HTR-8/SVneo (cell line): Measurements from ENCODE around the gene NRDC.
"Not testable (repeated sequence)": the region's sequence is repeated elsewhere in the genome, so short reads cannot be mapped to it uniquely, and the experiment has no call there.

Experiments
- DNase-seq: peaks from one replicate; pipeline ENCODE4 v3.0.0; 2011; ENCODE audit warnings: low spot score, mixed read lengths; ENCODE audit not compliant: insufficient read length
- FAIRE-seq: peaks from 2 replicates; lab custom pipeline; 2011; peaks lifted over from hg19 to GRCh38; lab: Jason Lieb, UNC

NRDC gene

DNA sequence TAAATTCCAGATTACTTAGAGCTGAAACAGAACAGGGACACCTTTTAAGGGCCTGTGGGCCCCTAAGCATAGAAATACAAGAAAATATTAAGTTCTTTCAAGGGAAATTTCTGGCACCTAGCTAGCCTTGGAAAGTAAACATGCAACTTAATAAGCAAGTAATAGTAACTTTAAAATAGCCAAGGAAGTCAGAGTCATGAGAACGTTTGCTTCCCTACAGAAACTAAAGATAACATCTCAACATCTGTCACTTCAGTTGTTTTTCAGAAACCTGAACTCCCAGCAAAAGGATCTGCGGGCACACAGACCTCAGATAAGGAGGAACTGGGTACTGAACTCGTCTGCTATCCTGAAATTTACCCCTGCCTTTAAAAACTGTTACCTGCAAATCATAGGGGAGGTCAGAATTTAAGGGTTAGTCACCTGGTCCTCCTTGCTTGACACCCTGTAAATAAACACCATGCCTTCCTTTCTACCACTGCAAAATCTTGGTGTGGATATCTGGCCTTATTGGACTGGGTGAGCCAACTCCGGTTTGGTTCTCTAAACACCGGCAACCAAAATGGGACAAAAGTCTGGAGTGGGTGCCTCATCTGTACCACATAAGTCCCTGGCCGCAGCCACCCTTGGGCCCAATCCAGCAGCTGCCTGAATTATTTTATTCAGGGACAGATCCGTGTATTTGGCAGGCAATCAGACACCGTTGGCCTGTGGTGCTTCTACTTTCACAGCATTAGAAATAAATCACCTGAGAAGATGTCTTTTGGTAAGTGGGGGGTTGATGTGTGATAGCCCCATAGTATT is 27.9 kb downstream of the NRDC start:
- no peak for DNase-seq
- no peak for FAIRE-seq

DNA sequence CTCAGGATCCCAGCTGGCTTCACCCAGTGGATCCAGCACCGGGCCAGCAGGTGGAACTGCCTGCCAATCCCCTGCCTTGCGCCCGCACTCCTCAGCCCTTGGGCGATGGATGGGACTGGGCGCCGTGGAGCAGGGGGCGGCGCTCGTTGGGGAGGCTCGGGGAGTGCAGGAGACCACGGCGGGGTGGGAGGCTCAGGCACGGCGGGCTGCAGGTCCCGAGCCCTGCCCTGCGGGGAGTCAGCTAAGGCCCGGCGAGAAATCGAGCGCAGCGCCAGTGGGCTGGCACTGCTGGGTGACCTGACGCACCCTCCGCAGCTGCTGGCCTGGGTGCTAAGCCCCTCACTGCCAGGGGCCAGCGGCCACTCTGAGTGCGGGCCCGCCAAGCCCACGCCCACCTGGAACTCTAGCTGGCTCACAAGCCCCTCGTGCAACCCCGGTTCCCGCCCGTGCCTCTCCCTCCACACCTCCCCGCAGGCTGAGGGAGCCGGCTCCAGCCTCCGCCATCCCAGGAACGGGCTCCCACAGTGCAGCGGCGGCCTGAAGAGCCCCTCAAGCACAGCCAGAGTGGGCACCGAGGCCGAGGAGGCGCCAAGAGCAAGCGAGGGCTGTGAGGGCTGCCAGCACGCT is 31.1 kb downstream of the NRDC start:
- FAIRE-seq: no peak

DNA sequence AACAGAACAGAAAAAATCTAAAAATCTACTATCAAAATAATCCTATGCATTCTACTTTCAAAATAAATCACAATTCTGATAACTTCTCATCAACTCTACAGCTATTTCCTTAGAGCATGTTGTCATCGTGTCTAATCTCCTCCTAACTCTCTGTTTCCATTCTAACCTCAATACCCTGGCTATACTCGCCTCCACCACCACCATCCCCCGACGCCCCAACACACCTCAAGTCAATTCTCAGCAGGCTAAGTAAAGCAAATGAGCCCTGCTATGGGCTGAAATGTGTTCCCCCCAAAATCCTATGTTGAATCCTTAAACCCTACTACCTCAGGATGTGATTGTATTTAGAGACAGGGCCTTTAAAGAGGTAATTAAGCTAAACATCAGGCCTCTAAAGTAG is 34.6 kb downstream of the NRDC start:
- FAIRE-seq (no peak), DNase-seq (no peak)

More for the DNA sequence above, 31.1 kb downstream of the NRDC start:
- DNase-seq: no peak

DNA sequence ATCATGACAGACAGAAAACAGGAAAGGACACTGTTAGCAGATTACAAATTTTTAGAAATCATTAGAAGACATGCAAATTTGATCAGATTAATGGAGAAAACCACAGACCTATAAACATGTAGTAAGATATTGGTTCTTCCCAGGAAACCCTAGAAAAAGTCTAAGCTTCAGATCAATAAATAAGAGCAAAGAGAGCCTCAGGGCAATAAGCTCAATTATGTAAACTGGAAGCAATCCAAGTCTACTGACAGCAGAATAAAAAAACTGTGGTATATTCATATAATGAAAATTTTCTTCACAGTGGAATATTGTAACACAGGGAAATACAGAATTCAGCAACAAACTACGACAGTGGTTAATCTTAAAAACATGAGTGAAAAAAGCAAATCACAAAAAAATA is 36.3 kb downstream of the NRDC start:
- DNase-seq (no peak), FAIRE-seq (no peak)

DNA sequence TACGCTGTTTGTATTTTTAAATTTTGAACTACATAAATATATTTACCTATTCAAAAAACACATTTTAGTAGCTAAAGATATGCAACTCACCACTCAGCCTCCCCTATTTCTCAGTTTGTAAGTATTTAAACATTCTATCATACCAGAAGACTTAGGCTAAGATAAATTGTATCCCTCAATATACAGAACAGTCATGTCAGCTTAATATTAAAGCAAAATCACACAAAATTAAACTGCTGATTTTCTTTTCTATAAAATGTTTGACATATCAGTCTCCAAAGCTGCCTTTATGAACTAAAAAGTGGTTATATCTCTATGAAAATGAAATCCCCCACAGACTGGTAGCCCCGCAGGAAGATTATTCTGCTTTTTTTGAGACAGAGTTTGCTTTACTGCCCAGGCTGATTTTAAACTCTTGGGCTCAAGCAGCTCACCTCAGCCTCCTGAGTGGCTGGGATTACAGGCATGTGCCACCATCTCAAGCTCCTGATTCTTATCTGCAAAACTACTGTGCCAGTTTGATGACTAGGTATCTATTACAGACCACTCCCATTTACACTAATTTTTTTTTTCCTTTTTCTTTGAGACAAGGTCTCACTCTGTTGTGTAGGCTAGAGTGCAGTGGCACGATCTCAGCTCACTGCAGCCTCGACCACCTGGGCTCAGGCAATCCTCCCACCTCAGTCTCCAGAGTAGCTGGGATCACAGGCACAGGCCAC is 37.6 kb downstream of the NRDC start:
- no peak for DNase-seq
- FAIRE-seq: no peak

DNA sequence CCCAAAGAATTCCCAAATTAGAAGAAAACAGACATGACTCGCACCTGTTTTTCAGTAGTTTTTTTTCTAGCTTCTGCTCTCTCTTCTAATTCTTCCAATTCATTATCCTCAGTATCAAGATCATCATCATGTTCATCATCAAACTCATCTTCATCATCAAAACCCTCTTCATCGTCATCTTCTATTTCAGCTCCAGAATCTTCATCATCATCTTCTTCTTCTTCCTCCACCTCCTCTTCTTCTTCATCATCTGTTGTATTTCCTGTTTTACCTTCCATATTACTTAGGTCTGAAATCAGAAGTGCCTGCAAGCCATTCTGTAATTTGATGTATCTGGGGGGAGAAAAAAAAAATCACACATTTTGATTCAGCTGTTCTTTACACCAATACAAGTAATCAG is 38.3 kb downstream of the NRDC start:
- FAIRE-seq (no peak), DNase-seq (no peak)

DNA sequence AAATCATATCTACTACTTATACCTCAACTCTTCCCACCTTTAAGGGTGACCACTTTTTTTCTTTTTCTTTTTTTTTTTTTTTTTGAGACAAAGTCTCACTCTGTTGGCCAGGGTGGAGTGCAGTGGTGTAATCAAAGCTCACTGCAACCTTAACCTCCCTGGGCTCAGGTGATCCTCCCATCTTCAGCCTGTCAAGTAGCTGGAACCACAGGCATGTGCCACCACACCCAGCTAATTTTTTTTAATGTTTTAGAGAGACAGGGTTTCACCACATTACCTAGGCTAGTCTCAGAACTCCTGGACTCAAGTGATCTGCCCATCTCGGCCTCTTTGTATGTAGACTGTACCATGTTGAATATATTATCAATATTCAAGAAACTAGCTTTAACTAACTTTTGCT is 39.4 kb downstream of the NRDC start:
- DNase-seq (no peak), FAIRE-seq (no peak)

DNA sequence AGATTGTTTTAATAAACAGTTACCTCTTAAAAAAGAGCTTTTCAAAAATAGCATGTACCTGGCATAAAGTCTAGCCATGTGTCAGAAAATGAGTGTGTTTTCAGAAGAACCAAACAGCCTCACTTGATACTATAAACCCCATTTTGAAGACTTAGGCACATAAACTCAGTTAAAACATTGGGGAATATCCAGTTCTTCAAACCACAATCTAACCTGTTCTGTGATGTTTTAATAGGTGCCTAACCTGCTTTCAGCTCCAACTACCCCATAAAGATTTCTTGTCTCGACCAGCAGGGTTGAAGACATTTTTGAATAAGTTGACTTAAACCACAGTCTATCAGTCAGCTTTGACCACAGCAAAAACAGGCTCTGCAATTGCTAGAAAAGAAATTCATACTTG is 41.3 kb downstream of the NRDC start:
- DNase-seq (no peak), FAIRE-seq (no peak)

DNA sequence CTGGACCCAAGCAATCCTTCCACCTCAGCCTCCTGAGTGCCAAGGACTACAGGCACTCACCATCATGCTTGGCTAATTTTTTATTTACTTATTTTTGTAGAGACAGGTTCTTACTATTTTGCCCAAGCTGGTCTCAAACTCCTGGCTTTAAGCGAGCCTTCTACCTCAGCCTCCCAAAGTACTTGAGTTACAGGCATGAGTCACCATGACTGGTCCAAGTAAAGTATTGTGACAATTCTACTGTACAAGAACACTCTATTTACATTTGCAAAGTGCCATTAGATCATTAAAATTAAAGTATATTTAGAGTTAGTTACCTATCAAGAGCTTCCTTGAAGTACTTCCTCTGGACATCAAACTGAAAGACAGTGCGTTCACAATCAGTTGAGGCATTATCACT is 44.8 kb downstream of the NRDC start:
- DNase-seq (no peak), FAIRE-seq (no peak)

DNA sequence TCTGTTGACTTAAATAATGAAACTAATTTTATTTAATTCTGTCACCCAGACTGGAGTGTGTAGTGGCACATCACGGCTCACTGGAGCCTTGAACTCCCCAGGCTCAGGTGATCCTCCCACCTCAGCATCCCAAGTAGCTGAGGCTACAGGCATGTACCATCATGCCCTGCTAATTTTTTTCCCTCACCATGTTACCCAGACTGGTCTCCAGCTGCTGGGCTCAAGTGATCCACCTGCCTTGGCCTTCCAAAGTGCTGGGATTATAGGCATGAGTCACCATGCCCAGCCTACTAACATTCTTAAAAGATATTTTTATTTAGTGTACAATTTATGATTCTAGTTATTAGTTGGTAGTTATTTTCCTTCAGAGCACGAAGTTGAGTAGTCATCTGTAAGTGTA is 49.5 kb downstream of the NRDC start:
- FAIRE-seq: no peak
- no peak for DNase-seq

DNA sequence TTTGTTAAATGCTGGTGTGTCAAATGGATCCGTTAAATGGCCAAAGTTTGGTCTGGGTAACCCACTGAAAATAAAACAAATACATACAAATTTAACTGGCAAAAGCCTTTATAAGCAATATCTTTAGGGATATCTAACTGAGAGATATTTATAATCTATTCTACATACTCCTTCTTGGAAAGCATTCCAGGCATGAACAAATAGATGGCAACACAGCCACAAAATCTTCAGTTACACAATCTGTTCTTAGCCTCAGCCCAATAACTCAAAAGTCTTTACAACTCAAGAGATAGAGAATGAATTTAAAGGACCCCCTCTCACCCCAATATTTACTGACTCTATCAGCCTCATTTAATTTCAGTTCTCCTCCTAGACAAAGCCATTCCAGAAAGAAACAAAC is 58.7 kb downstream of the NRDC start:
- no peak for DNase-seq
- no peak for FAIRE-seq

DNA sequence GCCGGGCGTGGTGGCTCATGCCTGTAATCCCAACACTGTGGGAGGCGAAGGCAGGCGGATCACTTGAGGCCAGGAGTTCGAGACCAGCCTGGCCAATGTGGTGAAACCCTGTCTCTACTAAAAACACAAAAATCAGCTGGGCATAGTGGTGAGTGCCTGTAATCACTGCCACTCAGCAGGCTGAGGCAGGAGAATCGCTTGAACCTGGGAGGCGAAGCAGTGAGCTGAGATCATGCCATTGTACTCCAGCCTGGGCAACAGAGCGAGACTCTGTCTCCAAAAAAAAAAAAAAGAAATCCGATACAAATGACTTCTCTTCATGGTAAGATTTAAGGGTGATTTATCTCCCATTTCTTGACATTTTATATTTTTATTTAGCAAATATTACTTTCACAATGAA is 59.5 kb downstream of the NRDC start:
- not testable (repeated sequence) for FAIRE-seq, DNase-seq

DNA sequence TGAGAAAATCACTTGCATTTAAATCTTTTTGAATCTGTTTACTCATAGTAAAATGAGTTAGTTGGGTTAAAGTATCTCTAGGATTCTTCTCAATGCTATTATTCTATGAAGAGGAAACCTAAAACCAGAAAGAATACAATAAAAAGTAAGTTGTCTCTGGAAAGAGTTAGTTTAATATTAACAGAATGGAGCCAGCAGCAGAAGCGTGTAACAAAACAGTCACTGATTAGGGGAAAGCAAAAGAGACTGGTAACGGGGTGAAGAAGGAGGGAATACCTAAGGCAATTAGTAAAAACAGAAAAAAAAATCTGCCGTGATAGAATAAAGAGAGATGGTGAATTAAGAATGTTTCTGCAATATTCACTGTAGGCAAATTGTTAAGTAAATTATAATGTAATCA is 60.0 kb downstream of the NRDC start:
- DNase-seq (no peak), FAIRE-seq (no peak)

DNA sequence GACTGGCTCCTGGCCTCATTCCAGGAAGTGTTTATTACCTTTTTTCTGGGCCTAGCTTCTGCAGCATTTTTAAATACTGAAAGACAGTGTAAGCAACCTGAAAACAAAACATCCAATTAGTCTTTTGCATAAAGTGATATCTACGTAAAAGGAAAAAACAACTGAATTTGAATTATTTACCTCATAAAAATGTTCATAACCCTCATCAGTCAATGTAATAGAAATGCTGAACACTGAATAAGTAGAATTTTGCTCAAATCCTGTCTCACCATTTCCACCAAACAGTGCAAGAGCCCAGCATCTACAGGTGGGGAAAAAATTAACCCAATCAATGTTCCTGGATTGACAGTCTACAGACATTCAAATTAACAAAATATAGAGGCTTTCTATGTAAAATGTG is 64.0 kb downstream of the NRDC start:
- DNase-seq: no peak
- FAIRE-seq: no peak

DNA sequence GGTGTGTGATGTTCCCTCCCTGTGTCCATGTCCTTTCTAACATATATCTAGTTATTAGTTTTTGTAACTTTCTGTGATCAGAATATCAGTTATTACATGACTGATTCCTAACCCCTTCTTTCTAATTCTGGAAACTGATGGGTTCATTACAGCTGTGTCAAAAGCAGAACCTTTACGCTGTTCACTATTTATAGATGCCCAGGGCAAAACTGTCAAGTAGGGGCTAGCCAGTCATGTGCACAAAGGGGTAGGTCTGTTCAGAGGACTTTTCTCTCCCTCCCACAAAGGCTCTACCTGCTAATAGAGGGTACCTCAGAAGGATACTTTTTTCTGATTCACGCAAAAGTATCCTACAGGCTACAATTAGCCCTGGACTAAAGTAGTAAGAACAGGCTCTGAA is 79.2 kb downstream of the NRDC start:
- no peak for FAIRE-seq
- no peak for DNase-seq

DNA sequence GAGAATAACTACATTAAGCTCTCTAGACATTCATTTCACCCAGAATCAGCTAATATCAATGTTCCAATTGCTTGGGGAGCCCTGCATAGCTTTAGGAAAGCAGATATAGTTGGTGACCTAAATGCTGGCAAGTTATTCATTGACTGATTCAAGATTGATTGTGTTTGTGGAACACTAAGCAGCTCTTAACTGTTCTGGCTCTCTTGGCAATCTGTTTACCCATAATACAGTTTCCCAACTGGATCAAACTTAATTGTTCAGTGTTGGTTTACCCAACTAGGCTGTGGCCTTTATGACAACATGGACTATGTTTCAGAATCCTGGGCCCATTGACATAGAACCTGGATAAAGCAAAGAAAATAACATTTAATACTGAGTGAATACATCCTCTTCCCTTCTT is 83.7 kb downstream of the NRDC start:
- no peak for FAIRE-seq
- no peak for DNase-seq

DNA sequence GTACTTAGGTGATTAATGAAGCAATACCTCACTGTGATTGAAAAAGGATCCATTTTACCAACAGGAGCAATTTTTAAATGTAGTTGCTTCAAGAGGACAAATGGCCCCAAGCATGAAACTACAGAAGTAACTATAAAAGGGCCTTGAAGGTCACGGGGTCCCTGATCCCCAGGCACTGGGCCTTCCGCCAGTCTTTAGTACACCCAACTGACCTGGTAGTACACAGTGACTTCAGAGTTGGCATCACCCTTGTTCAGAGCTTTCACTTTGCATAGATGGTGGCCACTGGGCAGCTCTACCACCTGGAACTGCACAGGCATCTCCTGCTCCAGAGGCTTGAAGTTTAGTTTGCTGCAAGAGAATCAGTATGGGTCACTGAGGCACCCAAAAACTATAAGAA is 84.3 kb downstream of the NRDC start:
- DNase-seq: no peak
- FAIRE-seq: no peak

DNA sequence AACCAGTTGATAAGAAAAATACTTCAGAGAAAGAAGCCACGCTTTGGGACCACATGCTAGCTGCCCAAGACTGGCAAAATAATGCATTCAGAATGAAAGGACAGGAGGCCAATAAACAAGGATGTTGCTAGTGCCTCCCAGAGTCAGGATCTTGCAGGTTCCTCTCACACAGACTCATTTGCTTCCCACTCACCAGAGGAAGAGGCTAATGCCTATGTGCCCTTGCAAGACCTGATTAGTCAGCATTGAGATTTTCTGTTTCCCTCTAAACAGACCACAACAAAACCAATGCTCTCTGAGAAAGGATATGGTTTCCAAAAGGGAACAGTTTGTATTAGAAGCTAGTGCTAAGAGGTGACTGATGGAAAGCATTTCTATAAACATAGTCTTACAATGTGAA is 85.7 kb downstream of the NRDC start:
- no peak for DNase-seq
- FAIRE-seq: no peak

DNA sequence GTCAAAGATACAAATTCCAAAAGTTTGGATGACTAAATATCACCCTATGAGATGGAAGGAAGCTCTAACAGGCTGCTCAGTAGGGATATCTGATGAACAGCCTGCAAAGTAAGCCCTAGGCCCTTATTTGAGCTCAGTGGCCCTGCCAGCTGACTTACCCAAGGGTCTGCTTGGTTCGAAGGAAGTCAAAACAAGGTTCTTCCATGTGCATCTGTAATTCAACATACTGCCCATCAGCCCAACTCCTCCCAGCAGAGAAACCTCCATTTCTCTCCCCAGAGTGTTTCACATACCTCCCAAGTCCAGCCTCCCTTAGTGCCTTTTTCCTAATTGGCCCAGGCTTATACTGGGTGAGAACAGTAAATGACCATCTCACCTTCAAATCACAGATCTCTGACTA is 86.6 kb downstream of the NRDC start:
- DNase-seq (no peak), FAIRE-seq (no peak)

DNA sequence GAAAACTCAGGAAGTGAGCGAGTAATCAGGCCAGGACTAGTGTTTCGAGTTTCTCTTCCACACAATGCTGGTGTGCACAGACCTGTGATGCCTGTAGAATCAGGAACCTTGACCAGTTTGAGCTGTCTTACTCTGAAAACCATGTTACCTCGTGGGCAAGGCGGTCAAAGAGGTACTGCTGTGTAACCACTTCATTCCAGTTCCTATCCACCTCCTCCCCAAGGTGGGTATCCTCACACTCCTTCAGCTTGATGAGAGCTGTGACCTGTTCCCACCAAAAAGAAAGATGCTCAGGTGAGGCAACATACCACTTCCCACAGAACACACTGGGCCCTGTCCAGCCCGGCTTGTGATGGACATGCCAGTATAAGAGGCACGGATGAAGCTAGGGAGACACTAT is 88.1 kb downstream of the NRDC start:
- DNase-seq: no peak
- FAIRE-seq: no peak

DNA sequence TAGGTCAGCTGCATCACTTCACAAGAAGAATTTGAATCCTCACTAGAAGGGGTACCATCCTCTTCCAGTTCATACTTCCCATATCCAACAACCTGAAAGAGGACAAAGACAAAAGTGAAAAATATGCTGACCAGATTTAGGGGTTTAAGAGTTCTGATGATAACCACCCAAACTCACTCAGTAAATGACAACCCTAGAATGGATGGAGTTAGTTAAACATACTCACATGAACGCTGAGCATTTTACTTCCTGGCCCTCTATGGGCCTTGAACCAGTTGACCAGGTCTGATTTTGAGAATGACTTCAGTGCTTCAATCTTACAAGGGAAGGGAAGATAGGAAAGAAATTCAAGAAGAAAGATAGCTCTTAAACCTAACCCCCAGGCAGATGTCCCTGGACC is 89.2 kb downstream of the NRDC start:
- DNase-seq (no peak), FAIRE-seq (no peak)
